Activated CD4-positive, alpha-beta T cell treated with anti-CD3 and anti-CD28 coated beads for 36 hours (primary cell): ENCODE results near the gene RAPGEF1. TPM values are rescaled to one million over a fixed set of nuclear protein-coding genes. Genes with fewer than 3 reads are reported as not detected.
A peak's percentile ranks its signal among the peaks of the same experiment; 100 is the strongest.

Experiments used
- ATAC-seq: fragments of 200-7000 bp; cut with Tn5 transposase; one replicate; pipeline ENCODE4 v1.10.0; 2021; ENCODE audit warnings: mild to moderate bottlenecking, moderate library complexity
- CTCF ChIA-PET: fragments of 350-600 bp; sonication (Branson Sonifier 250); formaldehyde crosslinking; loops from one replicate; lab custom pipeline; 2021; ENCODE audit warnings: antibody characterized with exemption; lab: Charles Lee
- POLR2A ChIA-PET: fragments of 350-600 bp; sonication (Branson Sonifier 250); formaldehyde crosslinking; loops from one replicate; lab custom pipeline; 2021; ENCODE audit warnings: antibody characterized with exemption, inconsistent platforms; lab: Charles Lee
- DNase-seq: peaks from one replicate; pipeline ENCODE4 v3.0.0-alpha.2; 2020
- H3K27ac Mint-ChIP-seq: one replicate; pipeline ENCODE4 v1.8.0; 2021; ENCODE audit warnings: mixed read lengths
- H3K27me3 Mint-ChIP-seq: one replicate; pipeline ENCODE4 v1.8.0; 2021; ENCODE audit warnings: mixed read lengths
- H3K36me3 Mint-ChIP-seq: one replicate; pipeline ENCODE4 v1.8.0; 2021; ENCODE audit warnings: low read depth, mixed read lengths
- H3K4me1 Mint-ChIP-seq: one replicate; pipeline ENCODE4 v1.8.0; 2021; ENCODE audit warnings: mixed read lengths
- H3K4me3 Mint-ChIP-seq: one replicate; pipeline ENCODE4 v1.8.0; 2021; ENCODE audit warnings: mild to moderate bottlenecking, moderate library complexity, mixed read lengths
- H3K9me3 Mint-ChIP-seq: one replicate; pipeline ENCODE4 v1.8.0; 2021; ENCODE audit warnings: low read depth, mixed read lengths
- intact Hi-C, 2 experiments: fragments of 100-400 bp; cut with DNase I in 1 of 2; cut with micrococcal nuclease in 1 of 2; formaldehyde crosslinking; loops; one replicate each; pipeline versions ENCODE4 v1.14.2 to v1.15.1; 2022 to 2024; cut with DNase I, micrococcal nuclease
- total RNA-seq, 2 experiments: library from RNA; stranded (reverse); gene quantifications; one replicate each; pipeline ENCODE4 v1.2.3, GENCODE V29; 2021

RAPGEF1 gene
- total RNA-seq, 2 experiments from 2014 or later: 86.7 to 108 TPM

GRCh38 chr9:131619680-131620079 is 120.2 kb downstream of the RAPGEF1 start:
- intact Hi-C loops: no loop called here
- DNase-seq (no peak), ATAC-seq (no peak)
- Mint-ChIP-seq H3K36me3 (peaks cover 55% of the 10 kb centered on the region), H3K27ac (no peak overlapping the region), H3K9me3 (no peaks in the 10 kb centered on the region), H3K4me1 (no peaks in the 10 kb centered on the region), H3K27me3 (no peaks in the 10 kb centered on the region), H3K4me3 (no peak overlapping the region)
- POLR2A ChIA-PET: no interaction called here
- CTCF ChIA-PET: interaction anchor here (0.6 to 0.7 kb wide), 2 partner anchors 156 to 449 kb away, joined by 3 to 4 read pairs; no protein-coding TSS in a partner anchor

DNA sequence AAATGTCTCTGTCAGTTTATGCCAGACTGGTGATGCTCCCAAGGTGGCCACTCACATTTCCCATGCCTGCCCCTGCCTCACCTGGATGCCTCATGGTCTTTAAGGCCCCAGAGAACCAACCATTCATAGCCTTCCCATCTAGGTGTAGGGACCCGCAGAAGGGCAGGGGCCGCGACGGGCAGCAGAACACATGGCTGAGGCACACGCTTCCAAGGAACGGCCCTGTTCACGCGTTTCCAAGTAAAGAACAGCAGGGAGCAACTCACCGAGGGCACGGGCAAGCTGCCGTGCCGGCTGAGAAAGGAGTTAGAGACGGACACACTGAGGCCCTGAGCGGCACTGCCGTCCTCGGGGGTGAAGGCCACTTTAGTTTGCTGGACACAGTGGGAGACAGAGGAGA is 121.1 kb downstream of the RAPGEF1 start:
- H3K27me3 Mint-ChIP-seq: no peaks in the 10 kb centered on the region
- ChIA-PET POLR2A (no interaction called here), CTCF (no interaction called here)
- intact Hi-C loops: no loop called here
- no peak for DNase-seq
- no peak overlapping the region for H3K4me3 Mint-ChIP-seq
- H3K27ac Mint-ChIP-seq: no peak overlapping the region
- peaks cover 46% of the 10 kb centered on the region for H3K36me3 Mint-ChIP-seq
- no peaks in the 10 kb centered on the region for H3K9me3 Mint-ChIP-seq
- no peak for ATAC-seq
- no peaks in the 10 kb centered on the region for H3K4me1 Mint-ChIP-seq

GRCh38 chr9:131618071-131618479 is 121.8 kb downstream of the RAPGEF1 start:
- ATAC-seq (no peak), DNase-seq (no peak)
- ChIA-PET POLR2A (no interaction called here), CTCF (no interaction called here)
- Mint-ChIP-seq H3K27me3 (no peaks in the 10 kb centered on the region), H3K36me3 (peaks cover 48% of the 10 kb centered on the region), H3K9me3 (no peaks in the 10 kb centered on the region), H3K27ac (no peak overlapping the region), H3K4me3 (no peak overlapping the region), H3K4me1 (no peaks in the 10 kb centered on the region)
- intact Hi-C loops: no loop called here

DNA sequence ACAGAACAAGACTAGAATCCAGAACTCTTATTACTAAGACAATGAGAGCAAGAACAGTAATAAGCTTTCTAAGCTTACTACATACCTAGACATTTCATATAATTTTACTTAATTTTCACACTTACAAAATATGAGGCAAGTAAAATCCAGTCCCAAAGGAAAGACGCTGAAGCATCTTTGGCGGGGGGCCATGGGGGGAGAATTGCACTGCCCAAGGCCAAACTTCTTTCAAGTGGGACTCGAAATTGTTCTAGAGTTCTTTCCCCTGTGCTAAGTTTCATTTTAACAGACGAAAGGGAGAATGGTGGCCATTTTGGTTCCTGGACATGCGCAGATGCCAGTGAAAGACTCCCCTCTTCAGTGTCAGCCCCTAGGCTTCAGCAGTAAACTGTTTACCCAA is 122.3 kb downstream of the RAPGEF1 start:
- ChIA-PET CTCF (interaction anchor here (0.8 kb wide), 1 partner anchor 26 kb away, joined by 6 read pairs; no protein-coding TSS in a partner anchor), POLR2A (no interaction called here)
- Mint-ChIP-seq H3K9me3 (no peaks in the 10 kb centered on the region), H3K27ac (no peak overlapping the region), H3K4me3 (no peak overlapping the region), H3K36me3 (peaks cover 47% of the 10 kb centered on the region), H3K4me1 (no peaks in the 10 kb centered on the region), H3K27me3 (no peaks in the 10 kb centered on the region)
- intact Hi-C loops: no loop called here
- DNase-seq: no peak
- ATAC-seq: no peak

- H3K4me3 Mint-ChIP-seq: no peak overlapping the region
- no peaks in the 10 kb centered on the region for H3K27me3 Mint-ChIP-seq
- POLR2A ChIA-PET: no interaction called here
- intact Hi-C loops: no loop called here
- peaks cover 46% of the 10 kb centered on the region for H3K36me3 Mint-ChIP-seq
- CTCF ChIA-PET: interaction anchor here (0.8 kb wide), 1 partner anchor 26 kb away, joined by 6 read pairs; no protein-coding TSS in a partner anchor
- DNase-seq (no peak), ATAC-seq (no peak)
- H3K9me3 Mint-ChIP-seq: no peaks in the 10 kb centered on the region
- no peaks in the 10 kb centered on the region for H3K4me1 Mint-ChIP-seq
- H3K27ac Mint-ChIP-seq: no peak overlapping the region
Measured at GRCh38 chr9:131616983-131617604, 122.8 kb downstream of the RAPGEF1 start.

- POLR2A ChIA-PET: interaction anchor here (0.5 kb wide), 1 partner anchor 9 kb away, joined by 4 read pairs; no protein-coding TSS in a partner anchor
- no peak for DNase-seq
- Mint-ChIP-seq H3K9me3 (no peaks in the 10 kb centered on the region), H3K36me3 (peaks cover 37% of the 10 kb centered on the region), H3K27ac (no peak overlapping the region), H3K4me1 (no peaks in the 10 kb centered on the region), H3K4me3 (no peak overlapping the region), H3K27me3 (no peaks in the 10 kb centered on the region)
- intact Hi-C loops: no loop called here
- CTCF ChIA-PET: no interaction called here
- no peak for ATAC-seq
Measured at GRCh38 chr9:131614340-131614915, 125.4 kb downstream of the RAPGEF1 start.

GRCh38 chr9:131613921-131614320 is 126.0 kb downstream of the RAPGEF1 start:
- CTCF ChIA-PET: no interaction called here
- H3K27me3 Mint-ChIP-seq: no peaks in the 10 kb centered on the region
- H3K4me3 Mint-ChIP-seq: no peak overlapping the region
- H3K36me3 Mint-ChIP-seq: peaks cover 34% of the 10 kb centered on the region
- H3K9me3 Mint-ChIP-seq: no peaks in the 10 kb centered on the region
- H3K4me1 Mint-ChIP-seq: no peaks in the 10 kb centered on the region
- intact Hi-C loops: no loop called here
- no peak overlapping the region for H3K27ac Mint-ChIP-seq
- POLR2A ChIA-PET: no interaction called here
- ATAC-seq: no peak
- no peak for DNase-seq

DNA sequence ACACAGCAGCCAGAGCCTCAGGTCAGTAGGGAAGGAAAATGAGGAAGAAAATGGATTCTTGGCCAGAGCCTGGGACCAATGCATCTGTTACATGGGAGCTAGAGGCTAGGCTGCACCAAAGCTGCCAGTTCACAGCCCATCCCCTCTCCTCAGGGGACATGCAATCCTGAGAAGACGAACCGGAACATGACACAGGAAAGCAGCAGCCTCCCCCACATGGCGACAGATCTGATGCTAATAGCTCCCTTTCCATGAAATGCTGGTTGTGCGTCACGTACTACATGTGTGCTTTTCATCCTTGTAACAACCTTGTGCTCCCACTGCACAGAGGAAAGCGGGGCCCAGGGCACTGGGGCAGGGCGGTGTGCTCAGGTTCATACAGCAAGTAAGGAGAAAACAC is 127.0 kb downstream of the RAPGEF1 start:
- H3K27ac Mint-ChIP-seq: no peak overlapping the region

DNA sequence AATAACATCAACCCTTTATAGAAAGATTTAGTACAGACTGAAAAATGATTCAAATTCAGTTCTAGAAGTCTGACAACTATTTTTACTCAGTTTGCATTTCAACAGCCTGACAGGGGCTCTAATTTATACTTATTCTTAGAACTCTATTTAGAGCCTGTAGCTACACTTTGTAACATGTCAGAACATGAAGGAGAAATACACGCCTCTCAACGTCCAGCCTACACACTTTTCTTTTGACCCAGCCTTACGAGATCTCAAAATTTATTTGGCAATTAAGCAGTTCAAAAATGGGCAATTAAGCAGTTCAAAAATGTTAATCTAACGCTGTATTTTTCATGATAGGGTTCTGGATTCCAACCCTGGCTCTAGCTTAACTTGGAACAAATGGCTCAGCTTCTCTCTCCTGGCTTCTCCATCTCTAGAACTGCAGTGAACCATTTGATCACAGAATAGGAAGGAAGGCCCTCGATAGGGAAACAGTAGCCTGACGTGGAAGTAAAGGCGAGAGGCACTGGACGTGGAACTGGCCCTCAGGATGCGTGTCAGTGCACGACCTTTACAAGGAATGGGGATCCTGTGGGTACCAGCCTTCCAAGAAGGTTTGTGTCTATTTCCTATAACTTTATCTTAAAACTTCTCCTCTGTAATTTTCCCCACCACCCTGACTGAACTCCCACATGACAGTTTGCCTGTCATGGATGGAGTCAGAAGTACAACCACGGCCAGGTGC is 128.1 kb downstream of the RAPGEF1 start:
- peaks cover 23% of the 10 kb centered on the region for H3K36me3 Mint-ChIP-seq
- no peaks in the 10 kb centered on the region for H3K4me1 Mint-ChIP-seq
- H3K4me3 Mint-ChIP-seq: no peak overlapping the region
- H3K27me3 Mint-ChIP-seq: no peaks in the 10 kb centered on the region
- H3K27ac Mint-ChIP-seq: peak overlapping the region; percentile 11
- DNase-seq (no peak), ATAC-seq (no peak)
- CTCF ChIA-PET: interaction anchor here (1.0 to 1.4 kb wide), 2 partner anchors 129 to 132 kb away, joined by 3 read pairs; no protein-coding TSS in a partner anchor
- intact Hi-C loops: no loop called here
- H3K9me3 Mint-ChIP-seq: no peaks in the 10 kb centered on the region
- POLR2A ChIA-PET: interaction anchor here (0.7 to 1.3 kb wide), 2 partner anchors 125 to 131 kb away, joined by 3 to 4 read pairs; no protein-coding TSS in a partner anchor

More for the DNA sequence above, 127.0 kb downstream of the RAPGEF1 start:
- Mint-ChIP-seq H3K9me3 (no peaks in the 10 kb centered on the region), H3K4me3 (no peak overlapping the region), H3K36me3 (peaks cover 24% of the 10 kb centered on the region), H3K27me3 (no peaks in the 10 kb centered on the region), H3K4me1 (no peaks in the 10 kb centered on the region)
- ATAC-seq (no peak), DNase-seq (no peak)
- POLR2A ChIA-PET: no interaction called here
- CTCF ChIA-PET: no interaction called here
- intact Hi-C loops: no loop called here

DNA sequence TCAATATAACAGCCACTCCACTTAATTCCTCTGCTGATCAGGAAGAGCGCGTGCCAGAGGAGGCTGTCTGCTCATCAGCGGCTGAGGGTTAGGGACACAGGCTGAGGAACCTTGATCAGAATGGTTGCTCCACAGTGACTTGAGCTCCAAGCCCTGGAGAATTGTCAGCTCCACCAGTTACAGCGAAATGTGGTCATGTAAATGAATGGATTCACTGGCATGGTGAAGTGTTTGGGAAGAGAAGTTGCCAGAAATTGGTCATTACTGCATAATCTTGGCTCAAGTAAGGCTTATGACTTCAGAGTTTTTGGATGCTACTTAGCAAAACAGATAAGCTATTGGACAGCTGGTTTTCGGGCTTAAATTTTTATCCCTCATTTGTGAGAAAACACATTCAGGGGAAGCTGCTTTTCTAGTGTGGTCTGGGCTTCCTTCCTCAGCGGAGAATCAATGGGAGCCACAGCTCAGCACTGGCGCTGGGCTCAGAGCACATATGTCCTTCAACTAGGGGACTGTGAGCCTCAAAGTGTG is 129.6 kb downstream of the RAPGEF1 start:
- CTCF ChIA-PET: interaction anchor here (0.5 to 1.1 kb wide), 8 partner anchors 19 to 642 kb away, joined by 3 to 5 read pairs (median 3); no protein-coding TSS in a partner anchor
- POLR2A ChIA-PET: no interaction called here
- no peak overlapping the region for H3K4me3 Mint-ChIP-seq
- intact Hi-C loops: no loop called here
- no peaks in the 10 kb centered on the region for H3K9me3 Mint-ChIP-seq
- no peak overlapping the region for H3K27ac Mint-ChIP-seq
- H3K4me1 Mint-ChIP-seq: no peaks in the 10 kb centered on the region
- no peaks in the 10 kb centered on the region for H3K27me3 Mint-ChIP-seq
- ATAC-seq: no peak
- DNase-seq: no peak
- peaks cover 19% of the 10 kb centered on the region for H3K36me3 Mint-ChIP-seq

DNA sequence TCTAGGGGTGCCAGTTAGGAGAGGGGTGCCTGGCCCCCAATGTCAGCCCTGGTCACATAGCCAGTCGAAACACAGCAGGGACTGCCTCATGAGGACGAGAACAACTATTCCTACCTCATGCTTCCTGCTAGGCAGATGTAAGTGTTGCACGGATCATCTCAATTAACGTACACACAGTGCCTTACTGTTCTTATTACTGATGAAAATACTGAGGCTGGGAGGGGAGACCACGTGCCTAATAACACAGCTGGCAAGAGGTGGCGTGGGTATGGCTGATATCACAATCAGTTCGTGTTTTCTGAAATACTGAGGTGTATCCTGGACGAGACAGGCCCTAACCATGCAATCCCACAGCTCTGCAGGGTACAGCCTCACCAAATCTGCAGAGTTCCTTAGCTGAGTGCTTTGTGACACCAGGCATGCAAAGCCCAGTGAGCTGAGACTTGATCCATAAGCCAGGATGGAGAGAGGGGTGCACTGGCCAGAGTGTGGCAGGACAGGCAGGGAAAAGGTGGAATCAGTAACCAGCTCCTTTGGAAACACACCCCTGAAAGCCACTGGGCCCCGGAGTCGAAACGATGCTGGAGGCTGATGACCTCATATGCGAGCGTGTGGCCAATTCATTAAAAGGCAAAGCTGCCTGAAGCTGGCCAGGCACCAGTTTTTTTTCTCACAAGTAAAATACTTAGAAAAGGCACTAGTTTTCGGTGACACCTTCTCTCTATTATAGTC is 130.6 kb downstream of the RAPGEF1 start:
- H3K4me3 Mint-ChIP-seq: no peak overlapping the region
- no peak for DNase-seq
- no peak for ATAC-seq
- no peaks in the 10 kb centered on the region for H3K27me3 Mint-ChIP-seq
- CTCF ChIA-PET: no interaction called here
- POLR2A ChIA-PET: interaction anchor here (0.6 kb wide), 1 partner anchor 10 kb away, joined by 4 read pairs; no protein-coding TSS in a partner anchor
- H3K27ac Mint-ChIP-seq: no peak overlapping the region
- H3K9me3 Mint-ChIP-seq: no peaks in the 10 kb centered on the region
- intact Hi-C loops: no loop called here
- H3K4me1 Mint-ChIP-seq: no peaks in the 10 kb centered on the region
- H3K36me3 Mint-ChIP-seq: peaks cover 24% of the 10 kb centered on the region
